Right atrium auricular region (tissue), 2 donors: ENCODE results near the gene KRTAP5-8. TPM values are rescaled to one million over a fixed set of nuclear protein-coding genes. Genes with fewer than 3 reads are reported as not detected.
"Not testable (repeated sequence)": the region's sequence is repeated elsewhere in the genome, so short reads cannot be mapped to it uniquely, and the experiment has no call there.

Source experiments
- DNase-seq: peaks from one replicate; pipeline ENCODE4 v3.0.0-alpha.2; 2019; ENCODE audit warnings: low spot score
- H3K27ac ChIP-seq, 2 donors: fragments of 200-600 bp; sonication (generic); 1 replicate in 1 of 2; 2 replicates in 1 of 2; pipeline ENCODE4 v1.5.1; 2016 to 2019
- H3K27me3 ChIP-seq, 2 donors: fragments of 200-600 bp; sonication (generic); one replicate each; pipeline versions ENCODE4 v1.5.1 to v1.6.0; 2017 to 2019
- H3K36me3 ChIP-seq: fragments of 200-600 bp; sonication (generic); one replicate; pipeline ENCODE4 v1.5.1; 2016
- H3K4me1 ChIP-seq, 2 donors: fragments of 200-600 bp; sonication (generic); one replicate each; pipeline versions ENCODE4 v1.5.1 to v1.6.0; 2017 to 2019
- H3K4me3 ChIP-seq, 2 donors: fragments of 200-600 bp; sonication (generic); 1 replicate in 1 of 2; 2 replicates in 1 of 2; pipeline ENCODE4 v1.5.1; 2017 to 2019; ENCODE audit warnings: mild to moderate bottlenecking in 1 of 2, moderate library complexity in 1 of 2
- H3K9me3 ChIP-seq, 2 donors: fragments of 200-600 bp; sonication (generic); one replicate each; pipeline ENCODE4 v1.5.1; 2019
- total RNA-seq, 2 donors: library from RNA; depleted of rRNA; stranded (reverse); fragments of >200 nt; gene quantifications; one replicate each; pipeline ENCODE4 v1.1.0, GENCODE V29; 2016
- TF ChIP-seq, protein P1 (sequence below), 2 donors: fragments of 200-600 bp; sonication (generic); IDR thresholded peaks; one replicate each; pipeline ENCODE4 v1.5.1; 2019; ENCODE audit warnings: antibody characterized with exemption in 2 of 2

Gene KRTAP5-8
- total RNA-seq, 2 donors from 2014 or later: not detected

DNA sequence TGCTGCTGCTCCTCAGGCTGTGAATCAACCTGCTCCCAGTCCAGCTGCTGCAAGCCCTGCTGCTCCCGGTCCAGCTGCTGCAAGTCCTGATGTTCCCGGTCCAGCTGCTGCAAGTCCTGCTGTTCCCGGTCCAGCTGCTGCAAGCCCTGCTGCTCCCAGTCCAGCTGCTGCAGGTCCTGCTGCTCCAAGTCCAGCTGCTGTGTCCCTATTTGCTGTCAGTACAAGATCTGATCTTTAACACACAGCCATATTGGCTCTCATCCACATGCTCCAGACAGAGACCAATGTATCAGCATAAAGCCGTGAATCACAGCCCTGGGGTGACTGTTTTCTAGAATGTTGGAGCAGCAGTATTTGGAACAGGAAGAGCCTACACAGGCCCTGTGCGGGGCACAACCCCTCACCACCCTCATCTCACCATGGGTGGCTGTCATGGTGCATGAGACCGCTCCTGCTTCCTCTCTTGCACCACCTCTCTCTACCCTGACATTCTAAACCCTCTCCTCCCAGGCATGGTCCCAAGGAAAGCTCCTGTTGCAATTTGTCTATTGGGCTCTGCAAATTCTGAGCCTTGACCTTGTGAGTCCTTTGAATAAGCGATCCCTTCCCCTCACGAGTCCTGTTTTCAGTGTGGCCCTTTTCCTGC is 31.0 kb downstream of the KRTAP5-8 start:
- no peaks in the 10 kb centered on the region for H3K4me1 ChIP-seq
- no peak overlapping the region for H3K27ac ChIP-seq
- H3K9me3 ChIP-seq: no peaks in the 10 kb centered on the region
- H3K4me3 ChIP-seq: no peak overlapping the region
- H3K36me3 ChIP-seq: no peaks in the 10 kb centered on the region
- H3K27me3 ChIP-seq: no peaks in the 10 kb centered on the region
- TF ChIP-seq, protein P1, sequence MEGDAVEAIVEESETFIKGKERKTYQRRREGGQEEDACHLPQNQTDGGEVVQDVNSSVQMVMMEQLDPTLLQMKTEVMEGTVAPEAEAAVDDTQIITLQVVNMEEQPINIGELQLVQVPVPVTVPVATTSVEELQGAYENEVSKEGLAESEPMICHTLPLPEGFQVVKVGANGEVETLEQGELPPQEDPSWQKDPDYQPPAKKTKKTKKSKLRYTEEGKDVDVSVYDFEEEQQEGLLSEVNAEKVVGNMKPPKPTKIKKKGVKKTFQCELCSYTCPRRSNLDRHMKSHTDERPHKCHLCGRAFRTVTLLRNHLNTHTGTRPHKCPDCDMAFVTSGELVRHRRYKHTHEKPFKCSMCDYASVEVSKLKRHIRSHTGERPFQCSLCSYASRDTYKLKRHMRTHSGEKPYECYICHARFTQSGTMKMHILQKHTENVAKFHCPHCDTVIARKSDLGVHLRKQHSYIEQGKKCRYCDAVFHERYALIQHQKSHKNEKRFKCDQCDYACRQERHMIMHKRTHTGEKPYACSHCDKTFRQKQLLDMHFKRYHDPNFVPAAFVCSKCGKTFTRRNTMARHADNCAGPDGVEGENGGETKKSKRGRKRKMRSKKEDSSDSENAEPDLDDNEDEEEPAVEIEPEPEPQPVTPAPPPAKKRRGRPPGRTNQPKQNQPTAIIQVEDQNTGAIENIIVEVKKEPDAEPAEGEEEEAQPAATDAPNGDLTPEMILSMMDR (IDR thresholded peaks at IDR 0.05): no peak
- DNase-seq: no peak

DNA sequence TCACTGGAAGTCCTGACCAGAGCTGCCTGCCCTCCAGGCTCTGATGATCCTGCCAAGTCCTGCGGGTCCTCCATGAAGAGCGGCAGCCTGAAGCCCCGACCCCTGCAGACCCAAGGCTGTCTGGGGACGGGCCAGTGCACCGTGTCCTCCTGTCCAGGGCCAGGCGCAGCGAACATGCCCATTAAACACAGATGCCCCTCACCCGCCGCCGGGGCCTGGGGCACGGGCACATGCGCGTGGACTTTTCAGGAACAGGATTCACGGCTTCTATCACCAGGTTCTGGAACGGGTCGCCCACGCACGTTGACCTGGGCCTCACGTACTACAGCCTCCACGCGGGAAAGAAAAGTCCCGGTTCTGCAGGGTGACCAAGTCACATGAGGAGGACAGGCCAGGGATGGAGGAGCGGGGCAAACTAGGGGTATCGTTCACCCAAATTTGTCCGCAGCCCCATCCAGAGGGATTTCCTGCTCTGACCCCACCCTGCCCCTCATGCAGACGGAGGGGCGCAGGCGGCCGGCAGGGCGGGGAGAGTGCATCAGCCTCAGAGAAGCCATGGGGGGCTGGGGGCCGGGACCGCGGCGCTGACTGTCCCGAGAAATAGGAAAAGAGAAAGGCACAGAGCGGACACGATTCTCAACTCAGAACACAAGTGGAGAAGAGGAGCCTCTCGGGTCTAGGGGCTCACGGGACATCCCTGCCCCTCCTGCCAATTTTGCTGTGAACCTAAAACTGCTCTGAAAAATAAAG is 33.5 kb downstream of the KRTAP5-8 start:
- H3K4me1 ChIP-seq, H3K27me3 ChIP-seq, DNase-seq, H3K9me3 ChIP-seq, H3K36me3 ChIP-seq, H3K27ac ChIP-seq, H3K4me3 ChIP-seq: not testable (repeated sequence)

GRCh38 chr11:71572811-71573210 is 35.0 kb downstream of the KRTAP5-8 start:
- no peaks in the 10 kb centered on the region for H3K36me3 ChIP-seq
- H3K27ac ChIP-seq: no peak overlapping the region
- no peak for DNase-seq
- H3K27me3 ChIP-seq: no peaks in the 10 kb centered on the region
- TF ChIP-seq, protein P1 (IDR thresholded peaks at IDR 0.05): no peak
- no peaks in the 10 kb centered on the region for H3K9me3 ChIP-seq
- H3K4me1 ChIP-seq: no peaks in the 10 kb centered on the region
- no peak overlapping the region for H3K4me3 ChIP-seq

DNA sequence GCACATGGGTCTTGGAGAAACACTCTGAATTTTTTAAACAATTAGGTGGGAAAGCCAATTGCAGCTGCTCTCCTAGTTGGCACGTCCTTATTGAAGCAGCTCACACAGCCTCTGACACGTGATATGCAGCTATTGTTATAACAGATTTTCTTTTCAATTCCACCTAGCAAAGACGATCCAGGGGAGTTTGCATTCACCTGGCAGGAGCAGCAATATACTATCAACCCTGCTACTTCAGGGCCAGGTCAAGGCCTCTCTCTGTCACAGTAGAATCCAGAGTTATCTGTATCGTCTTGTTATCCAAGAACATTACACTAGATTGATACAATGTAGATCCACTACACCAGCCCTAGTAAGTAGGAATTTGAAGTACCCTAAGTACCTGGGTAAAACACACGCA is 36.6 kb downstream of the KRTAP5-8 start:
- H3K27ac ChIP-seq: no peak overlapping the region
- no peaks in the 10 kb centered on the region for H3K4me1 ChIP-seq
- H3K9me3 ChIP-seq: no peaks in the 10 kb centered on the region
- H3K27me3 ChIP-seq: no peaks in the 10 kb centered on the region
- no peak for DNase-seq
- H3K4me3 ChIP-seq: no peak overlapping the region
- TF ChIP-seq, protein P1 (IDR thresholded peaks at IDR 0.05): no peak
- H3K36me3 ChIP-seq: no peaks in the 10 kb centered on the region

GRCh38 chr11:71575723-71576424 is 38.0 kb downstream of the KRTAP5-8 start:
- DNase-seq: no peak
- no peak overlapping the region for H3K4me3 ChIP-seq
- H3K9me3 ChIP-seq: no peaks in the 10 kb centered on the region
- no peaks in the 10 kb centered on the region for H3K36me3 ChIP-seq
- TF ChIP-seq, protein P1 (IDR thresholded peaks at IDR 0.05): no peak
- H3K27ac ChIP-seq: no peak overlapping the region
- H3K27me3 ChIP-seq: no peaks in the 10 kb centered on the region
- peaks cover 0 to 7% of the 10 kb centered on the region in 2 donors for H3K4me1 ChIP-seq

DNA sequence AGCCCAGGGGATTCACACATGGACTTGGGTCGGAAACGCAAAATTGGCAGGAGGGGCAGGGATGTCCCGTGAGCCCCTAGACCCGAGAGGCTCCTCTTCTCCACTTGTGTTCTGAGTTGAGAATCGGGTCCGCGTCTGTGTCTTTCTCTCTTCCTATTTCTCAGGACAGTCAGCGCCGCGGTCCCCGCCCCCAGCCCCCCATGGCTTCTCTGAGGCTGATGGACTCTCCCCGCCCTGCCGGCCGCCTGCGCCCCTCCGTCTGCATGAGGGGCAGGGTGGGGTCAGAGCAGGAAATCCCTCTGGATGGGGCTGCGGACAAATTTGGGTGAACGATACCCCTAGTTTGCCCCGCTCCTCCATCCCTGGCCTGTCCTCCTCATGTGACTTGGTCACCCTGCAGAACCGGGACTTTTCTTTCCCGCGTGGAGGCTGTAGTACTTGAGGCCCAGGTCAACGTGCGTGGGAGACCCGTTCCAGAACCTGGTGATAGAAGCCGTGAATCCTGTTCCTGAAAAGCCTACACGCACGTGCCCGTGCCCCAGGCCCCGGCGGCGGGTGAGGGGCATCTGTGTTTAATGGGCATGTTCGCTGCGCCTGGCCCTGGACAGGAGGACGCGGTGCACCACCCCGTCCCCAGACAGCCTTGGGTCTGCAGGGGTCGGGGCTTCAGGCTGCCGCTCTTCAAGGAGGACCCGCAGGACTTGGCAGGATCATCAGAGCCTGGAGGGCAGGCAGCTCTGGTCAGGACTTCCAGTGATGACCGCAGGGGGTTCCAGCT is 39.1 kb downstream of the KRTAP5-8 start:
- H3K9me3 ChIP-seq, H3K36me3 ChIP-seq, DNase-seq, H3K4me3 ChIP-seq, H3K27me3 ChIP-seq, H3K4me1 ChIP-seq, H3K27ac ChIP-seq: not testable (repeated sequence)
